ENCODE data around the gene THADA. TPM values are rescaled to one million over a fixed set of nuclear protein-coding genes. Genes with fewer than 3 reads are reported as not detected.

The THADA gene
- total RNA-seq, 1 experiment from 2014 or later, result 20.1 TPM

- H3K4me3 Mint-ChIP-seq, result no peak overlapping the region
- Histone ChIP-seq H3K23me2 (ENCODE audit: insufficient read length, low read depth, low read length, poor library complexity, severe bottlenecking) (no peaks in the 10 kb centered on the region), H2BK12ac (ENCODE audit: insufficient read length, low read depth, low read length) (no peak overlapping the region), H4K8ac (replicated peaks; ENCODE audit: insufficient read length, low read depth, low read length) (no peak overlapping the region), H3K4me2 (ENCODE audit: insufficient read depth, insufficient read length, low read length) (no peak overlapping the region), H3T11ph (ENCODE audit: low read length) (no peak overlapping the region), H3K14ac (ENCODE audit: insufficient read depth, low read length) (no peak overlapping the region), H3K18ac (ENCODE audit: insufficient read length, low read depth, low read length) (no peak overlapping the region), H2AK5ac (ENCODE audit: insufficient read length, low read length) (no peak overlapping the region), H3K4me1 (ENCODE audit: insufficient read depth, low read length) (no peaks in the 10 kb centered on the region), H2AFZ (ENCODE audit: low read length) (no peak overlapping the region), H3K4ac (ENCODE audit: low read depth, low read length) (no peak overlapping the region), H4K5ac (ENCODE audit: insufficient read length, low read depth, low read length) (no peak overlapping the region), H2BK5ac (ENCODE audit: insufficient read length, low read length) (no peak overlapping the region), H4K91ac (ENCODE audit: insufficient read length, low read depth, low read length) (no peak overlapping the region), H2BK15ac (ENCODE audit: low read depth, low read length) (no peak overlapping the region), H4K20me1 (ENCODE audit: control insufficient read depth, insufficient read depth, insufficient read length) (no peaks in the 10 kb centered on the region), H3K27me3 (ENCODE audit: insufficient read depth, low read length) (no peaks in the 10 kb centered on the region), H3K23ac (ENCODE audit: insufficient read length, low read depth, low read length) (no peak overlapping the region), H3K79me1 (ENCODE audit: insufficient read depth, low read depth, low read length, poor library complexity, severe bottlenecking) (no peaks in the 10 kb centered on the region), H3K79me2 (ENCODE audit: insufficient read depth, low read length) (no peaks in the 10 kb centered on the region), H3K9ac (ENCODE audit: extremely low read depth, insufficient read length, low read length) (no peak overlapping the region), H3K9me3 (ENCODE audit: control insufficient read depth, low read depth, low read length) (no peaks in the 10 kb centered on the region), H2BK20ac (ENCODE audit: low read depth, low read length, poor library complexity, severe bottlenecking) (no peak overlapping the region), H2BK120ac (ENCODE audit: low read depth, low read length, poor library complexity, severe bottlenecking) (no peak overlapping the region), H3K56ac (ENCODE audit: insufficient read length, low read depth, low read length) (no peak overlapping the region), H3K27ac (ENCODE audit: insufficient read length, low read depth, low read length) (no peak overlapping the region)
- H3K36me3 Mint-ChIP-seq (ENCODE audit: insufficient read depth in 1 of 3, low read depth in 3 of 3), result no peaks in the 10 kb centered on the region
- no peak for DNase-seq
- no peaks in the 10 kb centered on the region for H3K9me3 Mint-ChIP-seq
- H3K4me1 Mint-ChIP-seq, result no peaks in the 10 kb centered on the region
- no peaks in the 10 kb centered on the region for H3K27me3 Mint-ChIP-seq (ENCODE audit: low read depth)
- no peak for TF ChIP-seq CTCF (conservative IDR thresholded peaks at IDR 0.05)
- no peak overlapping the region for H3K27ac Mint-ChIP-seq
- no CpG with 5 or more reads among the region's 4 CpGs for WGBS (ENCODE audit: extremely low coverage, insufficient read length, low lambda C conversion rate)
Observed at GRCh38 chr2:43462866-43463641, 132.8 kb downstream of the THADA start.

Measured in H9 (cell line).